Measurements from ENCODE around the gene GAREM1. TPM values are rescaled to one million over a fixed set of nuclear protein-coding genes. Genes with fewer than 3 reads are reported as not detected.

GAREM1 gene
- total RNA-seq, 1 donor from 2014 or later = 8.7 TPM

DNA sequence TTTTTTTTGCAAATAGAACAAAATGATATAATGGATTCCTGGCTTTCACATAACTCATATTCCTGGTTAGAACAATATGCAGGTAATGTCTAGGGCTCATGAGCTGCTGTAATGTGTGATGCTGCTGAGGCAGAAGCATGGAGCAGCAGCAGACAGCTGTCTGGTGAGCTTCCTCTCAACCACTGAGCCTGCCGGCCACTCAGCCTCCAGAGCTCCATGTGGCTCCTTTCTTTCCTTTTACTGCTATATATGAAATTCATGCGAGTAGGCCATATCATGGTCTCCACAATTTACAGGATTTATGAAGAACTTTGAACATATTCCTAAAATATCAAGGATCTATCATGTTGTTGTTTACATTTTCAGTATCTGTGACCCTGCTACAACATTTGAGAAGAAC is 159.9 kb downstream of the GAREM1 start:
- H3K9me3 Mint-ChIP-seq (ENCODE audit: unreplicated experiment) = no peaks in the 10 kb centered on the region
- H3K4me1 Mint-ChIP-seq (ENCODE audit: low read depth, unreplicated experiment) = no peaks in the 10 kb centered on the region
- DNase-seq = no peak
- H3K36me3 Mint-ChIP-seq (ENCODE audit: unreplicated experiment) = no peaks in the 10 kb centered on the region
- no peak overlapping the region for H3K27ac Mint-ChIP-seq (ENCODE audit: unreplicated experiment)
- no peaks in the 10 kb centered on the region for H3K27me3 Mint-ChIP-seq (ENCODE audit: unreplicated experiment)
- TF ChIP-seq, protein P1, sequence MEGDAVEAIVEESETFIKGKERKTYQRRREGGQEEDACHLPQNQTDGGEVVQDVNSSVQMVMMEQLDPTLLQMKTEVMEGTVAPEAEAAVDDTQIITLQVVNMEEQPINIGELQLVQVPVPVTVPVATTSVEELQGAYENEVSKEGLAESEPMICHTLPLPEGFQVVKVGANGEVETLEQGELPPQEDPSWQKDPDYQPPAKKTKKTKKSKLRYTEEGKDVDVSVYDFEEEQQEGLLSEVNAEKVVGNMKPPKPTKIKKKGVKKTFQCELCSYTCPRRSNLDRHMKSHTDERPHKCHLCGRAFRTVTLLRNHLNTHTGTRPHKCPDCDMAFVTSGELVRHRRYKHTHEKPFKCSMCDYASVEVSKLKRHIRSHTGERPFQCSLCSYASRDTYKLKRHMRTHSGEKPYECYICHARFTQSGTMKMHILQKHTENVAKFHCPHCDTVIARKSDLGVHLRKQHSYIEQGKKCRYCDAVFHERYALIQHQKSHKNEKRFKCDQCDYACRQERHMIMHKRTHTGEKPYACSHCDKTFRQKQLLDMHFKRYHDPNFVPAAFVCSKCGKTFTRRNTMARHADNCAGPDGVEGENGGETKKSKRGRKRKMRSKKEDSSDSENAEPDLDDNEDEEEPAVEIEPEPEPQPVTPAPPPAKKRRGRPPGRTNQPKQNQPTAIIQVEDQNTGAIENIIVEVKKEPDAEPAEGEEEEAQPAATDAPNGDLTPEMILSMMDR (IDR thresholded peaks at IDR 0.05; ENCODE audit: partially characterized antibody, unreplicated experiment) = no peak
- H3K4me3 Mint-ChIP-seq (ENCODE audit: unreplicated experiment) = no peak overlapping the region

DNA sequence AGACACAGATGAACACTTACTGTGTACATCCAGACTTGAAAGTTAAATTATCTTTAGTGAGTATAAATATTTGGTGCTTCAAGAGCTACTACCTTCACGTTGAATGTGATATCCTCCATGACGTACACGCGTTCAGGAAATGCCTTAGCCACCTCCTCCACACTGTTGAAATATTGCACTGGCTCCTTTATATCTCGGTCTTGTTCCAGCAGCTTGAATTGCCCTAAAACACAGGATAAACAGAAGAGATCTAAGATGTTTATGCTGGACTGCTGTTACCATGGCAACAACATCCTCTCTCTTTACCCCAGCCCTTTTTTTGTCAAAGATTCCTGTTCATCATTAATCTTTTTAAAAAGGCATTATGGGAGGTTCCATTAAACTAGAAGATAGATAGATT is 160.6 kb downstream of the GAREM1 start:
- no peaks in the 10 kb centered on the region for H3K9me3 Mint-ChIP-seq (ENCODE audit: unreplicated experiment)
- TF ChIP-seq, protein P1 (IDR thresholded peaks at IDR 0.05; ENCODE audit: partially characterized antibody, unreplicated experiment) = no peak
- H3K36me3 Mint-ChIP-seq (ENCODE audit: unreplicated experiment) = no peaks in the 10 kb centered on the region
- no peak overlapping the region for H3K4me3 Mint-ChIP-seq (ENCODE audit: unreplicated experiment)
- DNase-seq = no peak
- no peaks in the 10 kb centered on the region for H3K4me1 Mint-ChIP-seq (ENCODE audit: low read depth, unreplicated experiment)
- H3K27ac Mint-ChIP-seq (ENCODE audit: unreplicated experiment) = no peak overlapping the region
- no peaks in the 10 kb centered on the region for H3K27me3 Mint-ChIP-seq (ENCODE audit: unreplicated experiment)

DNA sequence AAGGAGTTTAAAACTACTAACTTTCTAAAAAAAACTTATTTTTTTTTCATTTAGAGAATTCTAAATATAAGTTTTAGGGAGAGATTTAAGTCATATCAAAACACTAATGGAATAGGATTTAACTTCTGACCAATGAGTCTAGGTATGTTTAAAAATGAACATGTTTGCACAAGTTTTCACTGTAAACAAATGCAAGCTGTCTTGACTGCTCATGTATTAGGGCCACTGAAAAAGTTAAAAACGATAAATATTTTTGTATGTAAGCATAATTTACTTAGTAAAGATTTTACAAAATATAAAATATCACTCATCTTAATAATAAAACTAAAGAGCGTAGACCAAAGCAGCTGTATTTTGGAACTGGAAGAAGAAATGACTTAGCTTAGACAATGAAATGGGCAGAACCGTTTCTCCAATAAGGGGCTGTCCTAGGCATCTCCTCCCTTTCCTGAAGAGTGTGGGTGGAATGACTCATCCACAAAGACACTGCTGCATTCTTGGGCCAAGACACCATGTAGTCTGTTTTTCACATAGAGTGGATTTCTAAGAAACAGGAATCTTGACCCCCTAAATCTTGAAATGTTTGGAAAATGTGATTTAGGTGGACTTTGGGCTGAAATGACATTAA is 162.1 kb downstream of the GAREM1 start:
- TF ChIP-seq, protein P1 (IDR thresholded peaks at IDR 0.05; ENCODE audit: partially characterized antibody, unreplicated experiment) = no peak
- no peak overlapping the region for H3K4me3 Mint-ChIP-seq (ENCODE audit: unreplicated experiment)
- no peaks in the 10 kb centered on the region for H3K9me3 Mint-ChIP-seq (ENCODE audit: unreplicated experiment)
- no peak for DNase-seq
- H3K27ac Mint-ChIP-seq (ENCODE audit: unreplicated experiment) = no peak overlapping the region
- no peaks in the 10 kb centered on the region for H3K27me3 Mint-ChIP-seq (ENCODE audit: unreplicated experiment)
- H3K4me1 Mint-ChIP-seq (ENCODE audit: low read depth, unreplicated experiment) = no peaks in the 10 kb centered on the region
- no peaks in the 10 kb centered on the region for H3K36me3 Mint-ChIP-seq (ENCODE audit: unreplicated experiment)

- Mint-ChIP-seq H3K36me3 (ENCODE audit: unreplicated experiment) (no peaks in the 10 kb centered on the region), H3K27ac (ENCODE audit: unreplicated experiment) (no peak overlapping the region), H3K27me3 (ENCODE audit: unreplicated experiment) (peaks cover 2% of the 10 kb centered on the region), H3K9me3 (ENCODE audit: unreplicated experiment) (no peaks in the 10 kb centered on the region), H3K4me1 (ENCODE audit: low read depth, unreplicated experiment) (no peaks in the 10 kb centered on the region), H3K4me3 (ENCODE audit: unreplicated experiment) (no peak overlapping the region)
- TF ChIP-seq, protein P1 (IDR thresholded peaks at IDR 0.05; ENCODE audit: partially characterized antibody, unreplicated experiment) = no peak
- DNase-seq = no peak
Measured at GRCh38 chr18:32303400-32303799, 167.3 kb downstream of the GAREM1 start.

DNA sequence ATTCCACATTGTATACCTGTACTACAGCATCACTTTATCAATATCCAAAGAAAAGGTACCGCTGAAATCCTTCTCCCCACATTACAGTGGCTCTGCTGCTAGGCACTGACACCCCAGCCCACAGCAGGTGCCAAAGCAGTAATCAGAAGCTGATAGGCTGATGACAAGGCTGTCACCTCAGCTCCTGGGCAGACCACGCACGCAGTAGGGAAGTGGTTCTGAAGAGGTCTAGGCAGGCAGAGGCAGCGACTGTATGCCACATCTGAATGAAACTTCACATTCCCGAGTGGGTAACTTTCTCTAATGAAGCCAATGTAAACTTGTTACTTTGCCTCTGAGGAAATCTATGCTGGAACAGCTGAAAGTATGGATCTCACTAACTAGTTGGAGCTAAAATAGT is 167.9 kb downstream of the GAREM1 start:
- no peaks in the 10 kb centered on the region for H3K36me3 Mint-ChIP-seq (ENCODE audit: unreplicated experiment)
- no peak overlapping the region for H3K27ac Mint-ChIP-seq (ENCODE audit: unreplicated experiment)
- H3K4me1 Mint-ChIP-seq (ENCODE audit: low read depth, unreplicated experiment) = peaks cover 4% of the 10 kb centered on the region
- TF ChIP-seq, protein P1 (IDR thresholded peaks at IDR 0.05; ENCODE audit: partially characterized antibody, unreplicated experiment) = no peak
- H3K9me3 Mint-ChIP-seq (ENCODE audit: unreplicated experiment) = no peaks in the 10 kb centered on the region
- H3K27me3 Mint-ChIP-seq (ENCODE audit: unreplicated experiment) = peaks cover 2% of the 10 kb centered on the region
- H3K4me3 Mint-ChIP-seq (ENCODE audit: unreplicated experiment) = no peak overlapping the region
- no peak for DNase-seq

Measured in glutamatergic neuron (in vitro differentiated cells).